ENCODE data around the gene DUSP1.

Gene DUSP1

GRCh38 chr5:172777881-172778814 is 7.2 kb upstream of the DUSP1 start:
- no peak for DNase-seq

- DNase-seq: no peak
These were observed 5.2 kb upstream of the DUSP1 start for GRCh38 chr5:172776235-172776594.

DNA sequence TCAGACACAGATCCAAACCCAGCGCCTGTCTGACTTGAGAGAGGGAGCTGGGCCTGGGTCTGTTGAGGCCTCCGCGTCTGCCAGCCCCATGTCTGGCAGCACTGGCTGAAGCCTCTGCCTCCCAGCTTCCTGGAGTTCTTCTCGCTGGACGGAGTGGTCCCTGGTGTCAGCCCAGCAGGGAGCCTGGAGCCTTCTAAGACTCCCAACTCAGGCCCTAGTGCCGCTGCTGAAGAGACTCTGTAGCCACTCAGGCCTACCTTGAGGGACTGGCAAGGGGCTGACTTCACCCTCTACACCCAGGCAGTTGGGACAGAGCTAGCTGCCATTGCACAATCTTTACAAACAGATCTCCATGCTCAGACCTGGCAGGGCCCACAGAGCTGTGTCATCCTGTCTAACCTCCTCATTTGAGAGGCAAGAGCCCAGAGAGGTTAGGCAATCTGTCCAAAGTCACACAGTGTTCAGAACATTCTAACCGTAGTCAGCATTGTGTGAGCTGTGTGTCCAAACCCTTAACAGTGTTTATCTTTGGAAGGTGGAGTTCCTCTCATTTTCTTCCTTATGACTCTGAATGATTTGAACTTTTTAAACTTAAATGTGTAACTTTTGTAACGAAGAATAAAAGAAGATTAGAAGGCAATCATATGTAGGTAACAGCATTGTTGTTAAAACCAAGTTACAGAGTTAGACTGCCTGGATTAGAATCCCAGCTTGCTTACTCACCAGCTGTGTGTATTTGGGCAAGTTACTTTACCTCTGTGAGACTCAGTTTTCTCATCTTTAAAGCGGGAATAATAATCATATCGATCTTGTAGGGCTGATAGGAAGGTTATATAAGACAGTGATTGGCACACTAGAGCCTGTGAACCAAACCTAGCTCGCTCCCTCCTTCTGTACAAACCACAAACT is 4.6 kb upstream of the DUSP1 start:
- DNase-seq: no peak

DNA sequence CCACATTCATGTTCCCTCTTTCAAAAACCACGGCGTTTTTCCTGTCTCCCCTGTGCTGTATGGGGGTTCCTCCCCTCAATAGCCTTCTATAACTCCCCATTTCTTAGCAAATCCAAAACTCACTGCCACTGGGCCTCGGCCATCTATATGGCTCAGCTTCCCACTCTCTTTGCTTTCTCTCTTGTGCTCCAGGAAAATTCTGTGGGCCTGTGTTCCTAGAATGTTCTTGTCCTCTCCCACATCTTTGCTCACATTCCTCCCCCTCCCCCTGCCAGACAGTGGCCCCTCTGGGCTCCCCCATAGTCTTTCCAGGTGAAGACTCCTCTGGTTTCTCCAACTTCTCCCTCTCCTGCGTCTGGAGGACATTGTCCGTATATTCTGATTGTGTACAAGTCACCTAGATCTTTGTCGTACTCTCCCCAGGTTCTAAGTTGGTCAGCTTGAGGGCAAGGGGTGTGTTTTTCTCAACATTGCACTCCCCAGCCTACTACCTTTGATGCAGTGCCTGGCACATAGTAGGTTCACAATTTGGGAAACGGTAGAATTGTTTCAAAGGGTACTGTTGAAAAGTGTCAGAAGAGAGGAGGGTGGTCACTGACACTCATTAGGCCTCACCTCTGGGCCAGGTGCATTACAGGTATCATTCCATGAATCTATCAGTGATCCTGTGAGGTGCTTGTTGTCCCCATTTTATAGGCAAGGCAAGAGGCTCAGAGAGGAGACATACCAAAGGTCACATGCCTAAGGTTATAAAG is 3.7 kb upstream of the DUSP1 start:
- DNase-seq: no peak

GRCh38 chr5:172773481-172774469 is 2.8 kb upstream of the DUSP1 start:
- DNase-seq: no peak

GRCh38 chr5:172772112-172772906 is 1.3 kb upstream of the DUSP1 start:
- peak; percentile 73 for DNase-seq

DNA sequence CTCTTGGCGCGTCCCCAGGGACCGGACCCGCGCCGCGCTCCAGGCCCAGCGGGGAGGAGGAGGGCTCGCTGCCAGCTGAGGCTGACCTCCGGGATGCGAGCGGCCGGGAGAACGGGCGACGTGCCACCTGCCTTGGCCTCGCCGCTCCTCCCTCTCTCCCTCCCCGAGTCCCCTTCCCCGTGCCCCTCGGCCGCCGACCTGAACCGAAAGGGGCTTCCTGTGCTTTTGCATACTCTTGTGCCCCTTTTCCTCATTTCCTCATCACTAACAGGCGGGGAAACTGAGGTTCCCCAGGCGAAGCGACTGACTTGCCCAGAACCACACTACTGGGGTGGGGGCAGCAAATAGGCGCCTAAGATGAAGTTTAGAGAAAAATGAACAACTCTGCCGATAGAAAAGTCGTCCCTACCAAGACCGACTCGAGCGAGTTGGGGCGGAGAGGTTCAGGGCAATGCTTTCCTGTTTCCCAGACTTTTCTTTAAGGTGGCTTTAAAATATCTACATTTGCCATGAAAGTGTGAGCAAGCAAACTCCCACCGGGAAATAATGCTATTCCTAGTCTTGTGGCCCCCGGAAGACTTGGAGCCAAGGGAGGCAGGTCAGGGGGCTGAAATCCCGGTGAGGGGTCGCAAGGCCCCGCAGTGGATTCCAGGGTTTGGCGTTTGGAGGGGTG is 580 bp upstream of the DUSP1 start:
- DNase-seq: no peak

DNA sequence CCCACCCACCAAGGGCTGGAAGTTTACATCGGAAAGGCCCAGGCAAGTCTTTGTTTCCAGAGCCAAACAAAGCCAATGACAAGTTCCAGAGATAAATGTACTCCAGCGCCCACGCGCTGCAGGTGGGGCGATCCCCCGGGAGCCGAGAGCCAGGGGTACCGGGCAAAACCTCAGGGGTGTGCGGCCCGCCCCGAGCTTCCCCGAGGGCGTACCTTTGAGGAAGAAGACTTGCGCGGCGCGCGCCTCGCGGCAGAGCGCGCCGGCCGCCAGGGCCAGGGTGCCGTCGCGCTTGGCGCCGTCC is 671 bp downstream of the DUSP1 start:
- no peak for DNase-seq

GRCh38 chr5:172769616-172770373 is 1.2 kb downstream of the DUSP1 start:
- DNase-seq: peak; percentile 55

DNA sequence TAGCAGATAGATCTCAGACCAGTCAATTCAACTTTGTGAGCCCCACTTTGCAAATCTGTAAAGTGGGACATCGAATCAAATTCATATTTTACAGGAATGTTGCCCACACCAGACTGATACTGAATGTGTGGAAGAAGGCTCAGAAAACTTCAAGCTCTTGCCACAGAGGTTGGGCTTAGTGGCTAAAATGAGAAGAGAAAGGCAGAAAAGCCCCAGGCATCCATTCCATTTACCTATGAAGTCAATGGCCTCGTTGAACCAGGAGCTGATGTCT is 1.7 kb downstream of the DUSP1 start:
- DNase-seq: no peak

GRCh38 chr5:172768573-172769341 is 2.2 kb downstream of the DUSP1 start:
- DNase-seq: peak; percentile 30

DNA sequence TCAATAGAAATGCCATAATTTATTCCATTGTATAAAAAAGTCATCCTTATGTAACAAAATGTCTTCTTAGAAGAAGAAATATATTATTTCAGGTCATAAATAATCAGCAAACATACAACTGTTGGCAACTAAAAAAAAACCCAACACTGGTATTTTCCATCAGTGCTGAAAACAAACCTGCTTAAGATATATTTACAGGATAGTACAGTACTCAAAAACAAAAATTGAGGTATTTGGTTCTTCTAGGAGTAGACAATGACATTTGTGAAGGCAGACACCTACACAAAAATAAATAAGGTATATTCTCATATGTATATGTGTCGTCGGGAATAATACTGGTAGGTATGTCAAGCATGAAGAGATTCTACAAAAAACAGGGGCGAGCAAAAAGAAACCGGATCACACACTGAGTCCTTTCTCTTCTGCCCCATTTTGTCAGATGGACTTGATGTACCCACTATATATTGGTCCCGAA is 2.9 kb downstream of the DUSP1 start:
- DNase-seq: peak; percentile 40

GRCh38 chr5:172766287-172767108 is 4.5 kb downstream of the DUSP1 start:
- peak; percentile 59 for DNase-seq

DNA sequence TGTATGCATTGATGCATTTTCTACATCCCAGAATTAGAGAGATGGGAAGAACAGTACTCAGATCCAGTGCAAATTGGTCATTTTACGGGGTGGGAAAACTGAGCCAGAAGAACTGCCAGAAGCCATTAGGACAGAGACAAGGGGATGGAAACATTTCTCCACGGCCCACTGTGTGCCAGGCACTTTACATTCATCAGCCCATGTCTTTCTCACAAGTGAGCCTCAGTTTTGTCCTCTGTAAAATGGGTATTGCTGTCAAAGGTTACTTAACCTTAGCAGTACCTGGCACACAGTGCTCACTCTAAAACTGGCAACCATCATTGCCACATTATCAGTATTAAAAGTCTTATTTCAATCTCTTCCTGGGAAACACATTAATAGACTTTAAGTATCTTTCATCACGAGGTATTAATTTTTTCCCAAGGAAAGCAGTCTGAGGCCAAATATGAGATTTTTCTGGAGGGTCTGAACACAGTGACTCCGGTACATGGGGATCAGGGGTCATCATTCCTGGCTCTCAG is 5.2 kb downstream of the DUSP1 start:
- DNase-seq: no peak

GRCh38 chr5:172764861-172765765 is 5.9 kb downstream of the DUSP1 start:
- peak; percentile 95 for DNase-seq

GRCh38 chr5:172763120-172763464 is 7.9 kb downstream of the DUSP1 start:
- no peak for DNase-seq
